HG03432 (cell line): ENCODE data around the gene MAGEH1.
"Not testable (repeated sequence)": the region's sequence is repeated elsewhere in the genome, so short reads cannot be mapped to it uniquely, and the experiment has no call there.

Experiments
- ATAC-seq: cut with Tn5 transposase; IDR thresholded peaks from one replicate; pipeline ENCODE4 v1.9.1; 2021; ENCODE audit warnings: mild to moderate bottlenecking, moderate library complexity; ENCODE audit not compliant: unreplicated experiment

Gene MAGEH1, protein sequence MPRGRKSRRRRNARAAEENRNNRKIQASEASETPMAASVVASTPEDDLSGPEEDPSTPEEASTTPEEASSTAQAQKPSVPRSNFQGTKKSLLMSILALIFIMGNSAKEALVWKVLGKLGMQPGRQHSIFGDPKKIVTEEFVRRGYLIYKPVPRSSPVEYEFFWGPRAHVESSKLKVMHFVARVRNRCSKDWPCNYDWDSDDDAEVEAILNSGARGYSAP

GRCh38 chrX:55451990-55452832 lies at the start of gene MAGEH1:
Gene MAGEH1, plus strand, starts transcription at chrX:55452127. Its CDS starts 248 bp downstream, at chrX:55452375.
- peak; percentile 99 for ATAC-seq

GRCh38 chrX:55427079-55427478 lies 24.8 kb upstream of the MAGEH1 start:
- not testable (repeated sequence) for ATAC-seq

DNA sequence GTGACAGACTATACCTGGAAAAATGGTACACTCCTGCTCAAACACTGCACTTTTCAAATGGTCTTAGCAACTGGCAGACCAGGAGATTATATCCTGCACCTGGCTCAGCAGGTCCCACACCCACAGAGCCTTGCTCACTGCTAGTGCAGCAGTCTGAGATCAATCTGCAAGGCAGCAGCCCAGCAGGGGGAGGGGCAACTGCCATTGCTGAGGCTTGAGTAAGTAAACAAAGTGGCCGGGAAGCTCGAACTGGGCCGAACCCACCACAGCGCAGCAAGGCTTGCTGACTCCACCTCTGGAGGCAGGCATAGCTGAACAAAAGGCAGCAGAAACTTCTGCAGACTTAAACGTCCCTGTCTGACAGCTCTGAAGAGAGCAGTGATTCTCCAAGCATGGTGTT lies 8.5 kb upstream of the MAGEH1 start:
- not testable (repeated sequence) for ATAC-seq

DNA sequence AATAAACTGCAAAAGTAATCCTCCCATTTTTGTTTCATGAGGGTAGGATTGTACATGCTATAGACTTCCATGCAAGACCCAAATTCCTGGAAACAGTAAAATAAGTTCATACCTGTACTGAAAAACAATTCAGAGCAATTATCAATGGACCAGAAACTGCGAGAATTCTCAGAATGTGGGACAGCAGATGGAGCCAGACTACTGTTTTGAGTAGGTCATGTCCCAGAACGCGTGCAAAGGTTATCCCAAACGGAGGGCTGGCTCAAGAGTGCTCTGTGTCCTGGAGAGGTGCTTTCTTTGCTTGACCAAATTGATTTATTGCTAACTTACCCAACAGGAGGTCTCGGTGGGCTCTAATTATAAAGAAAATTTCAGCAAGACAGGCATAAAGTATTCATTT lies 1.7 kb upstream of the MAGEH1 start:
- ATAC-seq = no peak

DNA sequence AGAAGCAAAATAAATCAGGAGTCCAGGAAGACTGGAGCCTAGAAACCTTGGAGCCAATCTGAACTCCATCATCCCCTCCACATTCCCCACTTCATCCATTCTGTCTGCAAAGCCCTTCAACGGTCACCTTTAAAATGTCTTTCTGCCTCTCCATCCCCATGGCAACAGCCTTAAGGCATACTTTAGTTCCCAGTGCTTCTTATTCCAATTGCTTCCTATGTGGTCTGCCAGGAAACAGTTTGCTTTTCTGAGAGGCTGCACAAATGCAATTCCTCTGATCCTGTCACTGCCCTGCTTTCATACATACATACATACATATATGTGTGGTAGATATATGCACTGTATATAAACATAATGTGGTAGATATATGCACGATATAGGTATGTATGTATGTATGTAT lies 786 bp upstream of the MAGEH1 start:
- no peak for ATAC-seq

DNA sequence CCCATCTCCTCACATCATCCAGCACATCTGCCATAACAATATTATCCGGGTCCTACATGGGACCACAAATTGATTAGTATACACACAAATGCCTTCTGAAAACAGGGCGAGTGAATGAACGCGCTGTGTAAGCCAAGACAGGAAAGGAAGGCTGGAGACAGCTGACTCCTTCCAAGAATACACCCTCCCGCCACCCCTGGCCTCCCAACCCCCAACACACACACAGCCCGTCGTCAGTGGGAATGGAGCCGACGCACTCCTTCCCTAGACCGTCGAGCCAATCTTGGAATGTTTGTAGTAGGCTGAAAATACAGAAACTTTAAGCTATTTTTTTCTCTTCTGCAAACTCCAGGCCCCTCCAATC lies 319 bp upstream of the MAGEH1 start:
- peak; percentile 32 for ATAC-seq

DNA sequence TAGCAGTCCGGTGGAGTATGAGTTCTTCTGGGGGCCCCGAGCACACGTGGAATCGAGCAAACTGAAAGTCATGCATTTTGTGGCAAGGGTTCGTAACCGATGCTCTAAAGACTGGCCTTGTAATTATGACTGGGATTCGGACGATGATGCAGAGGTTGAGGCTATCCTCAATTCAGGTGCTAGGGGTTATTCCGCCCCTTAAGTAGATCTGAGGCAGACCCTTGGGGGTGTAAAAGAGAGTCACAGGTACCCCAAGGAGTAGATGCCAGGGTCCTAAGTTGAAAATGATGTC lies 852 bp downstream of the MAGEH1 start:
- no peak for ATAC-seq

GRCh38 chrX:55455708-55456107 lies 3.8 kb downstream of the MAGEH1 start:
- ATAC-seq = not testable (repeated sequence)

GRCh38 chrX:55459426-55459825 lies 7.5 kb downstream of the MAGEH1 start:
- not testable (repeated sequence) for ATAC-seq

- not testable (repeated sequence) for ATAC-seq
Measured at GRCh38 chrX:55459926-55460325, 8.0 kb downstream of the MAGEH1 start.

DNA sequence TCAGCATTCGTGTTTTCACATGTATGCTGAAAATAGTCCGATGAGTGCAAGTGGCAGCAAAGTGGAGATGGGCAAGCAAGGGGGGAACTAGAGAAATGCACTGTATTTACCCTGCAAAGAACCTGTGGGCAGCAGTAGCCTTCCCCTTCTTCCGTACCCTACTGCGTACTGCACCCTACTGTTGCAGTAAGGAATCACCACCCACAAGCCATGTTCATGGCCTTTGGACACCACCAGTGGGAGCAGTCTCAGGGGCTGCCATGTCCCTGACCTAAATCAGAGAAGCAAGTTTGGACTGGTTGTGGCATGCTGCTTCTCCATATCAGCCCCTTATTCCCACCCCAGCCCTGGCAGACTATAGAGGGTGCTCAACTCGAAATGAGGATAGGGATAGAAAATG lies 12.1 kb downstream of the MAGEH1 start:
- not testable (repeated sequence) for ATAC-seq

DNA sequence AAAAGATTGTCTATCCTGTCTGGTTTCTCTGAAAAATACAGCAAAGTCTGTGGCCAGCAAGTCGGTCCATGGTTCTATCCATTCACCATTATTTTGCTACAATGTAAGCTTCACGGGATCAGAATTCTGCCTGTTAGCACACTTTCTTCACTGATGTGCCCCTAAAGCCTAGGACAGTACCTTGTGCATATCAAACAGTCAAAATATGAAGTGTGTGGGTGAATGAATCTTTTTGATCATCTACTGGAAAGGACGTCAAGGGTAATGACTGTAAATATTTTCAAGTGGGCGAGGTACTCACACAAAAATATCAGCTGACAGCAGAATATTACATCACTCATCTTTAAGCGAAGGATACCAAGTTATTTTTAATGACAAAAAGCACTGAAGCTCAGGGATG lies 13.2 kb downstream of the MAGEH1 start:
- ATAC-seq = not testable (repeated sequence)

DNA sequence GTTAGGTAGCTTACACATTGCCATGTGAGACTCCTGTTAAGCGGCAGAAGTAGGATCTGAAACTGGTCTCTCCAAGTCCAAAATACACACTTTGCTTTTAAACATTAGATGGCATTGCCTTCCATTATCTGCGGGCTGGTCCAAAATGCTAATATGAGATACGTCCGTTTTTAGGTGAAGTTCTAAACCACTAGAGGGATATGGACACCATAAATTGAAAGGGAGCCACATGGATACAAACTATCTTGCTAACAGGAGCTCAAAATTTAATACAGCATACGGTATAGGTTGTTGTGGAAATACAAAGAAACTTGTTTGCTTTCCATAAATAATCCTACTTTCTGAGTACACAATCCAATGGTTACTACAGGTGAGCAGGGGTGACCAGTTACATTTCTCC lies 13.9 kb downstream of the MAGEH1 start:
- ATAC-seq = not testable (repeated sequence)

- not testable (repeated sequence) for ATAC-seq
Measured at GRCh38 chrX:55479956-55480355, 28.0 kb downstream of the MAGEH1 start.

DNA sequence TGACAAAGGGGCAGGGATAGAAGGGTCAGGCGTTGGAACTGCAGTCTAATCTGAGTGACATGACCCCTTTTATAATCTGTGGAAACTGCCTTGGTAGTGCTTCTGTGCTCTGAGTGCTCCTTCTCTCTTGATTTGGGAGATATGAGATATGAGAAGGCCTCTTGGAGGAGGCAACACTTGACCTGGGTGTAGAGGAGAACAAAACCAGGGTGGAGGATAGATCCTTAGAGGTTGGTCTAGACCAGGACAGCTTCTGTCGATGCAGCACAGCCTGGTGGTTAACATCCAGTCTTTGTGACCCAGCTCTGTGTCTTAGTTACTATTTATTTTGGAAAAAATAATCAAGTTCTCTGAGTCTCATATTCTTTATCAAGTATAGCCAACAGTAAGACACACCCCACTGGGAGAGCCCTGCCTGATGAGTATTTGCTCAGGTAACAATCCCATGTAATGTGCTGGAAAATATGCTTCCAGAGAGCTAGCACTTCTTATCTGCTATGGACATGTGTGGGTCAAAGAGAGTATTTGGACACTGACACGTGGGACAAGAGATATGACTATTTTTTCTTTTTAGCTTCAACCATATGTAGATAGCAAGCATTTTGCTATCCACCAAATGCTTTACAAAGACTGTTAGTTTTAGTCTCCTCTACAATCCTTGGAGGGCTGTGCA lies 28.6 kb downstream of the MAGEH1 start:
- no peak for ATAC-seq

- ATAC-seq = no peak
Measured at GRCh38 chrX:55484948-55485347, 33.0 kb downstream of the MAGEH1 start.

DNA sequence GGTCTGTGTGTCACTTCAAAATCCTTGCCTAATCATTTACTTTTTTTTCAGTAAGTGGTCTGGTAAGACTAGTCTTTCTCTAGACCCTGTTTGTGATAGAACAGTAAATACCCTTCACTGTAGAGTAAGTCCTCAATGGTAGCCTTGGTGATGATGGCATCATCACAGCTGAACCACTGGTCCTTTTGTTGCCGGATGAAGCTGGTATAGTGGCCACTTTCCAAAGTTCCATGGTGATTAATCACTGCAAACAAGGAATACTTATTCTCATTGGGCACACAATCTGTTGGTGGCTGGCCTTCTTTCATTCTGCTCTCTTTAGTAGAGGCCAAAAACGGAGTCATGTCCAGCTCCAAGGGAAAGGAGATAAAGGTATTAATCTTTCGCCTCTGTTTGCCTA lies 34.8 kb downstream of the MAGEH1 start:
- ATAC-seq = no peak

DNA sequence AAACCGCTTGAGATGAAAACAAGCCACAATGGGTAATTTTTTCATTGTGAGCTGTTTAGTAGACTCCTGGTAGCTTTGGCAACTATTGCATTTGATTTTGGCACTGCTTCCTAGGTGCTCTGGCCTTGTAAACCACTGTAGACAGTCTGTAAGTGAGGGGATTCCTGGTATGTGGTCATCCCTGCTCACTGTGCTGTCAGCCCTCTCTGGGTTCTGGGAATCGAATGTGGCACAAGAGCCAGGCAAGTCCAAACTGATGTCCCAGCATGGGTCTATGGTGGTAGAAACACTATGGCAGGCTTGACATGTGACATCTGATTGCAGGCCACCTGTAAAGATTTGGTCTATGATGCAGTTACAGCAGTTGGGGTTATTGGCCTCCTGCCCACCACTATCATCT lies 35.2 kb downstream of the MAGEH1 start:
- ATAC-seq = no peak

DNA sequence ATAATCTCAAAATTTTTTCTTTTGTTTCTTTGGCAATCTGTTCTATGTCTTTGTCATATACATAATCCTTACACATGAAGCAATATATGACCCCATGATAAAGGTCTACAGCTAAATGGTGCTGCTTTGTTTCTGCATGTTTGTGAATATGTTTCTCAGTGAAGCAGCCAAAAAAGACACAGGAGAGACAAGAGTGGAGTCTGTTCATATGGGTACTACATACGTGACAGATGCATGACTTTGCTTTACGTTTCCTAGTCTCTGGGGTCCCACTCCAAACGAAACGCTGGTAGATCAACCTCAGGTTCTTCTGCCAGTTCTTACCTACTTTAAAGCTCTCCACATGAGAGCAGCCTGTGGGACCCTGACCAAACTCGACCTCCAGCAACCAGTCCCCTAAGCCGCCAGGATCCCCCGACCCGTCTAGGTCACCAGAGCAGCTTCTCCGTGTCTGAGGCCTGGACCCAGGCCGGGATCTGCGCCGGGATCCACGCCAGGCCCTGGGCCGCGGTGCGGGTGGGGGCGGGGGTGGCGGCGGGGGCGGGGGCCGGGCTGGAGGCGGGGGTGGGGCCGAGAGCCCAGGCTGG lies 36.2 kb downstream of the MAGEH1 start:
- peak; percentile 4 for ATAC-seq

GRCh38 chrX:55488593-55489313 lies 36.8 kb downstream of the MAGEH1 start:
- ATAC-seq = peak; percentile 68
